ENCODE measurements around the gene LRIG2. TPM values are rescaled to one million over a fixed set of nuclear protein-coding genes. Genes with fewer than 3 reads are reported as not detected.

Gene LRIG2
- total RNA-seq, 1 donor from 2014 or later, result 17.9 TPM

DNA sequence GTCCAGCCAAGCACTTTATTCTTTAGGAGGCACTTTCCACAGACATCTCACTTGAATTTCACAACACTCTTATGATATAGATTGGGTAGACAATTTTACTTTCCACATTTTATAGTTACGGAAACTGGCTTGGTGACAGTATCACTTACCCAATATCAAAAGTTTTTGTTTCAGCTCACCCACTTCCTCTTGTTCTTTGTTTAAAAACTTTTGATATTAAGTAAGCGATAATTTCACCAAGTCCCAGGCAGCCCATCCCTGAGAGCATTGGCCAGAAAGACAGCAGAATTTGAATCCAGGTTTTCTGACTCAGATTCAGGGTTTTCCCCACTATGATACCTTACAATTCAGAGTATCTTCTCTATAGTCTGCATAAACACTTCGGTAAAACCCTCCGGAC is 60.0 kb downstream of the LRIG2 start:
- Mint-ChIP-seq H3K4me1 (peaks cover 14% of the 10 kb centered on the region), H3K27me3 (ENCODE audit: low read depth) (no peaks in the 10 kb centered on the region), H3K4me3 (no peak overlapping the region), H3K9me3 (no peaks in the 10 kb centered on the region), H3K36me3 (ENCODE audit: low read depth) (peaks cover 2% of the 10 kb centered on the region), H3K27ac (ENCODE audit: unreplicated experiment) (no peak overlapping the region)
- no peak for DNase-seq (ENCODE audit: low read depth, low spot score)
- TF ChIP-seq CTCF (conservative IDR thresholded peaks at IDR 0.05), result no peak

DNA sequence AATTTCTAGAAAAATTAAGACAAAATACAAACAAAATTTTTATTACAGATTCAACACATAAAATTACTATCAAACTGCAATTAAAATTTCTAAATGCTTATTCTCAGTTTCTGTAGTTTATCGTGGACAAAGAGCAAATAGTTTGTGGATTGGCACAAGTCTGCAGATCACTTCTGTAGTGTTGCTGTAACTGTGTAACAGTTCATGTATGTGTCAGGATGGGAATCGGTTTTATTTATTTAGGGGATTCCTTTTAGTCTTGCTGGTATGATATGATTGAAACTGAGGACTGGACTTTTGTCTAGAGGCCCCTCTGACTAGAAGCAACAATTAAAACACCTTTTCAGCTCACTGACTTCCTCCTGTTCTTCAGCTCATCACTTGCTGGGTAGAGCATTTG is 60.8 kb downstream of the LRIG2 start:
- no peaks in the 10 kb centered on the region for H3K27me3 Mint-ChIP-seq (ENCODE audit: low read depth)
- DNase-seq (ENCODE audit: low read depth, low spot score), result no peak
- no peak for TF ChIP-seq CTCF (conservative IDR thresholded peaks at IDR 0.05)
- H3K4me3 Mint-ChIP-seq, result no peak overlapping the region
- H3K36me3 Mint-ChIP-seq (ENCODE audit: low read depth), result peaks cover 2% of the 10 kb centered on the region
- H3K27ac Mint-ChIP-seq (ENCODE audit: unreplicated experiment), result no peak overlapping the region
- peaks cover 14% of the 10 kb centered on the region for H3K4me1 Mint-ChIP-seq
- H3K9me3 Mint-ChIP-seq, result no peaks in the 10 kb centered on the region

DNA sequence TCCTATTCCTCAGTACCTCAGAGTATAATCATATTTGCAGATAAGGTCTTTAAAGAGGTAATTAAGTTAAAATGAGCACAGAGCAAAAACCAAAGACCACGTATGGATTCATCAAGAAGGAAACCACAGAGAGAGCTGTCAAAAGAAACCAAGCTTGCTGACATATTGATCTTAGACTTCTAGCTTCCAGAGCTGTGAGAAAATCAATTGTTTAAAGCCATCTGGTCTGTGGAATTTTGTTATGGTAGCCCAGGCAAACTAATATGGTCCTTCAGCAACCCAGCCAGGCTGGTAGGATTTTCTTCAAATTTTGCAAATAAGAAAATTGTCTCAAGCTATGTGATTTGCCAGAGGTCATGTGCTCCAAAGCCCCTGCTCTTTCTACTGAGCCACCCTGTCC is 62.5 kb downstream of the LRIG2 start:
- H3K4me3 Mint-ChIP-seq, result no peak overlapping the region
- no peak for TF ChIP-seq CTCF (conservative IDR thresholded peaks at IDR 0.05)
- peaks cover 16% of the 10 kb centered on the region for H3K4me1 Mint-ChIP-seq
- H3K27me3 Mint-ChIP-seq (ENCODE audit: low read depth), result no peaks in the 10 kb centered on the region
- H3K27ac Mint-ChIP-seq (ENCODE audit: unreplicated experiment), result no peak overlapping the region
- no peak for DNase-seq (ENCODE audit: low read depth, low spot score)
- H3K36me3 Mint-ChIP-seq (ENCODE audit: low read depth), result peaks cover 2% of the 10 kb centered on the region
- H3K9me3 Mint-ChIP-seq, result no peaks in the 10 kb centered on the region

- Mint-ChIP-seq H3K27me3 (ENCODE audit: low read depth) (no peaks in the 10 kb centered on the region), H3K36me3 (ENCODE audit: low read depth) (peaks cover 2% of the 10 kb centered on the region)
These were observed 63.5 kb downstream of the LRIG2 start for GRCh38 chr1:113136476-113136875.

DNA sequence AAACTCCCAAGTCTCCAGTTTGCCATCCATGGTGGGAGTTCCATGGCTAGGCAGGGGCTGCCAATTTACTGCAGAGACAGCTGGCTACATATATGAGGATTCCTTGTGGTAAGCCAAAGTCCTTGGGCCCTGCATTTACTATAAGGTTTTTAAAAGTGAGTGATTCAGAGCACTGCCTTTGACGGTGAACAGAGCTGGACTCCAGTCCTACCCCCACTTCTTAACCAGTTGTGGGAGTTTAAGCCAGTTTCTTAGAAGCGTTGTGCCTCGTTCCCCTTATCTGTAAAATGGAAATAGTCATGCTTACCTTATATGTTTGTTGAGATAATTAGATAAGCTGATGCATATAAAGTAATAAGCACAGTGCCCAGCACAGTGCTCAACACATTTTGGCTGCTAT is 64.6 kb downstream of the LRIG2 start:
- Mint-ChIP-seq H3K4me3 (no peak overlapping the region), H3K4me1 (peaks cover 5% of the 10 kb centered on the region), H3K27ac (ENCODE audit: unreplicated experiment) (peak overlapping the region; percentile 10), H3K36me3 (ENCODE audit: low read depth) (no peaks in the 10 kb centered on the region), H3K9me3 (no peaks in the 10 kb centered on the region), H3K27me3 (ENCODE audit: low read depth) (no peaks in the 10 kb centered on the region)
- DNase-seq (ENCODE audit: low read depth, low spot score), result no peak
- no peak for TF ChIP-seq CTCF (conservative IDR thresholded peaks at IDR 0.05)

More at GRCh38 chr1:113136476-113136875, 63.5 kb downstream of the LRIG2 start:
- Mint-ChIP-seq H3K9me3 (no peaks in the 10 kb centered on the region), H3K27ac (ENCODE audit: unreplicated experiment) (no peak overlapping the region), H3K4me1 (peaks cover 15% of the 10 kb centered on the region), H3K4me3 (no peak overlapping the region)
- no peak for DNase-seq (ENCODE audit: low read depth, low spot score)
- no peak for TF ChIP-seq CTCF (conservative IDR thresholded peaks at IDR 0.05)

GRCh38 chr1:113138778-113139177 is 65.8 kb downstream of the LRIG2 start:
- no peak for TF ChIP-seq CTCF (conservative IDR thresholded peaks at IDR 0.05)

More at GRCh38 chr1:113138778-113139177, 65.8 kb downstream of the LRIG2 start:
- H3K27ac Mint-ChIP-seq (ENCODE audit: unreplicated experiment), result no peak overlapping the region
- H3K9me3 Mint-ChIP-seq, result no peaks in the 10 kb centered on the region
- no peak for DNase-seq (ENCODE audit: low read depth, low spot score)
- no peaks in the 10 kb centered on the region for H3K27me3 Mint-ChIP-seq (ENCODE audit: low read depth)
- H3K4me1 Mint-ChIP-seq, result peaks cover 5% of the 10 kb centered on the region
- H3K36me3 Mint-ChIP-seq (ENCODE audit: low read depth), result no peaks in the 10 kb centered on the region
- H3K4me3 Mint-ChIP-seq, result no peak overlapping the region
